ENCODE results near the gene TWF2. TPM values are rescaled to one million over a fixed set of nuclear protein-coding genes. Genes with fewer than 3 reads are reported as not detected.
"Not testable (repeated sequence)": the region's sequence is repeated elsewhere in the genome, so short reads cannot be mapped to it uniquely, and the experiment has no call there.

Gene TWF2
- total and polyA plus RNA-seq, 10 of the 15 experiments (the other 5 are each of a cell fraction or from before 2014, with no cell fraction given), result 0.16 to 106 (median 68.5) TPM

DNA sequence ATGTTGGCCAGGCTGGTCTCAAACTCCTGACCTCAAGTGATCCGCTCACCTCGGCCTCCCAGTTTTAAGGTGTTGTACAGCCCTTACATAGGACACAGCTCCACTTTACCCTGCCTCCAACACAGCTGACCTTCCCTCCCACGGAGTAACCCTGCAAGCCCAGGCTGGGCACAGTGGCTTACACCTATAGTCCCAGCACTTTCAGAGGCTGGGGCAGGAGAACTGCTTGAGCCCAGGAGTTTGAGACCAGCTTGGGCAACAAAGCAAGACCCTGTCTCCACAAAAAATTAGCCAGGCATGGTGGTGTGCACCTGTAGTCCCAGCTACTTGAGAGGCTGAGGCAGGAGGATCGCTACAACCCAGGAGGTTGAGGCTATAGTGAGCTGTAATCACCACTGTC is 45.1 kb upstream of the TWF2 start:
- RAD21 ChIA-PET (ENCODE audit: unreplicated experiment), result interaction anchor here (1.0 to 1.8 kb wide), 4 partner anchors 31 to 64 kb away, joined by 3 to 5 read pairs (median 4); partner anchors contain the start of gene TLR9
- FAIRE-seq, result not testable (repeated sequence)

DNA sequence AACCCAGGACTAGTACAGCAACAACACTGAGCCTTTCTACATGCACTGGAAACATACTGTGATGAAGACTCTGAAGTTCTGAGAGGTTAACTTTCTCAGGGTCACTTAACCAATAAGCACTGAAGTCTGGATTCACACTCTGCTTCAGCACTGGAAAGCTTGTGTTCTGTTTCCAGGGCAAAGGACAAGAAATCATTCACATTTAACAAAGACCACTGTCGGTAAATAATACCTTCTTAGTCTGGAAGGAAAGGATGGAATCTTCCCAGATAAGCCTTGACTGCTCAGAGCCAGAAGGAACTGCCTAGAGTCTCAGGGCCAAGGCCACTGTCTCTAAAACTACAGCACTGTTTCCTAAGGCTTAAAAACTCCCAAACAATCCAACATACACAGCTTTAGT is 44.3 kb upstream of the TWF2 start:
- ATAC-seq (no peak), FAIRE-seq (no peak), DNase-seq (ENCODE audit: low read depth, low spot score) (no peak)
- POLR2A ChIA-PET, result interaction anchor here (0.6 to 8.7 kb wide), 4 partner anchors 32 to 140 kb away, joined by 3 to 60 read pairs (median 6); partner anchors contain the start of gene PPM1M
- Histone ChIP-seq H3K9me3 (replicated peaks; ENCODE audit: control insufficient read depth, insufficient read depth, low read length) (no peaks in the 10 kb centered on the region), H3K4me2 (ENCODE audit: control insufficient read depth, insufficient read depth) (no peak overlapping the region), H3K36me3 (ENCODE audit: control insufficient read depth in 2 of 2, insufficient read depth in 2 of 2, low read length in 1 of 2) (no peaks in the 10 kb centered on the region), H3K79me2 (ENCODE audit: control insufficient read depth, insufficient read depth, low read length) (peaks cover 17% of the 10 kb centered on the region), H3K27ac (ENCODE audit: control insufficient read depth, insufficient read depth) (0 out of 2 replicates have a peak overlapping the region, but pooled peaks have one; percentile 5), H3K27me3 (replicated peaks in 1 of 2; ENCODE audit: control insufficient read depth in 2 of 2, insufficient read depth in 2 of 2, low read length in 1 of 2) (no peaks in the 10 kb centered on the region), H2AFZ (ENCODE audit: control insufficient read depth, low read depth, low read length) (peak overlapping the region; percentile 25), H3K9ac (ENCODE audit: control insufficient read depth, insufficient read depth, low read length) (no peak overlapping the region), H3K4me1 (ENCODE audit: control insufficient read depth, insufficient read depth, low read length) (no peaks in the 10 kb centered on the region; the same call in 1 of the 2 replicates), H3K4me3 (no peak overlapping the region), H4K20me1 (ENCODE audit: control insufficient read depth, insufficient read depth) (no peaks in the 10 kb centered on the region)
- RAD21 ChIA-PET (ENCODE audit: unreplicated experiment), result interaction anchor here (0.8 to 1.8 kb wide), 5 partner anchors 9 to 58 kb away, joined by 3 to 5 read pairs (median 4); partner anchors contain the start of gene TLR9
- TF ChIP-seq NR2C1 (IDR thresholded peaks at IDR 0.05) (no peak), YBX1 (IDR thresholded peaks at IDR 0.05) (no peak), KDM1A (IDR thresholded peaks at IDR 0.05; ENCODE audit: borderline replicate concordance) (no peak), ESRRA (IDR thresholded peaks at IDR 0.05; ENCODE audit: low read length) (no peak), MEF2A (IDR thresholded peaks at IDR 0.05; ENCODE audit: insufficient read depth, low read depth, low read length) (no peak)
- BruUV-seq (replicated peaks), result no TSS peak
- SMC1A ChIA-PET (ENCODE audit: uncharacterized antibody, unreplicated experiment), result interaction anchor here (0.9 to 2.7 kb wide), 6 partner anchors 12 to 56 kb away, joined by 3 to 15 read pairs (median 5); no protein-coding TSS in a partner anchor
- in situ Hi-C loops (cut with MboI) (no loop called here), intact Hi-C loops (cut with micrococcal nuclease; ENCODE audit: unreplicated experiment) (no loop called here)
- WGBS (ENCODE audit: insufficient coverage, insufficient replicate concordance, low lambda C conversion rate, missing lambda C conversion rate), result 94% methylated on average over 1 of the region's 1 CpG
- CTCF ChIA-PET, result interaction anchor here (1.2 to 19.0 kb wide), 8 partner anchors 15 to 64 kb away, joined by 3 to 451 read pairs (median 6); partner anchors contain the start of gene TLR9

More for the DNA sequence above, 45.1 kb upstream of the TWF2 start:
- CTCF ChIA-PET, result interaction anchor here (1.2 to 19.0 kb wide), 9 partner anchors 12 to 64 kb away, joined by 4 to 451 read pairs (median 7); partner anchors contain the start of gene TLR9
- SMC1A ChIA-PET (ENCODE audit: uncharacterized antibody, unreplicated experiment), result interaction anchor here (0.9 to 2.7 kb wide), 8 partner anchors 13 to 56 kb away, joined by 3 to 15 read pairs (median 5); no protein-coding TSS in a partner anchor
- H3K4me2 ChIP-seq (ENCODE audit: control insufficient read depth, insufficient read depth); BruUV-seq (replicated peaks); H3K9ac ChIP-seq (ENCODE audit: control insufficient read depth, insufficient read depth, low read length); ATAC-seq; H3K4me1 ChIP-seq (ENCODE audit: control insufficient read depth, insufficient read depth, low read length); H3K9me3 ChIP-seq (replicated peaks; ENCODE audit: control insufficient read depth, insufficient read depth, low read length); H3K27ac ChIP-seq (ENCODE audit: control insufficient read depth, insufficient read depth); intact Hi-C loops (cut with micrococcal nuclease; ENCODE audit: unreplicated experiment); H4K20me1 ChIP-seq (ENCODE audit: control insufficient read depth, insufficient read depth); H2AFZ ChIP-seq (ENCODE audit: control insufficient read depth, low read depth, low read length); DNase-seq (ENCODE audit: low read depth, low spot score); H3K4me3 ChIP-seq; in situ Hi-C loops (cut with MboI); H3K36me3 ChIP-seq (ENCODE audit: control insufficient read depth in 2 of 2, insufficient read depth in 2 of 2, low read length in 1 of 2); H3K27me3 ChIP-seq (replicated peaks in 1 of 2; ENCODE audit: control insufficient read depth in 2 of 2, insufficient read depth in 2 of 2, low read length in 1 of 2): not testable (repeated sequence)
- TF ChIP-seq NR2F1 (conservative IDR thresholded peaks at IDR 0.05), result peak; percentile 47; the same call in 1 of the 2 replicates
- POLR2A ChIA-PET, result interaction anchor here (0.7 to 8.7 kb wide), 4 partner anchors 33 to 52 kb away, joined by 3 to 60 read pairs (median 6); partner anchors contain the start of gene PPM1M
- 83% methylated on average over 4 of the region's 4 CpGs for WGBS (ENCODE audit: insufficient coverage, insufficient replicate concordance, low lambda C conversion rate, missing lambda C conversion rate)
- peaks cover 20% of the 10 kb centered on the region for H3K79me2 ChIP-seq (ENCODE audit: control insufficient read depth, insufficient read depth, low read length)

All from GM12878 (cell line).